Common myeloid progenitor, CD34-positive (primary cell): Measurements from ENCODE around the gene TBC1D4.
A peak's percentile ranks its signal among the peaks of the same experiment; 100 is the strongest.

Experiments
- CTCF ChIA-PET: fragments of 350-600 bp; sonication (Branson Sonifier 250); formaldehyde crosslinking; loops from one replicate; lab custom pipeline; 2021; ENCODE audit warnings: antibody characterized with exemption; lab: Charles Lee
- POLR2A ChIA-PET: fragments of 350-600 bp; sonication (Branson Sonifier 250); formaldehyde crosslinking; loops from one replicate; lab custom pipeline; 2021; ENCODE audit warnings: antibody characterized with exemption; lab: Charles Lee
- DNase-seq, 3 donors: peaks; one replicate each; pipeline versions ENCODE4 v3.0.0 to v3.0.0-alpha.2; 2013
- H3K27ac ChIP-seq, 2 experiments: 1 replicate in 1 of 2; 2 replicates in 1 of 2; pipeline ENCODE4 v1.7.0; 2013; ENCODE audit warnings: inconsistent platforms in 2 of 2, low read length in 2 of 2, mild to moderate bottlenecking in 2 of 2, low read depth in 1 of 2, moderate library complexity in 1 of 2; ENCODE audit not compliant: severe bottlenecking in 2 of 2, insufficient read depth in 1 of 2, poor library complexity in 1 of 2
- H3K27me3 ChIP-seq, 5 experiments: replicated peaks in 2 of 5; 1 replicate in 3 of 5; 2 replicates in 2 of 5; pipeline versions ENCODE4 v1.6.1 to v1.7.0; 2013; ENCODE audit warnings: low read length in 4 of 5, mild to moderate bottlenecking in 2 of 5, moderate library complexity in 2 of 5, inconsistent platforms in 1 of 5; ENCODE audit not compliant: insufficient read depth in 5 of 5, control insufficient read depth in 4 of 5
- H3K36me3 ChIP-seq, 4 experiments: 1 replicate in 2 of 4; 2 replicates in 2 of 4; pipeline versions ENCODE4 v1.6.1 to v1.7.0; 2013; ENCODE audit warnings: low read length in 3 of 4, control low read depth in 1 of 4, mild to moderate bottlenecking in 1 of 4; ENCODE audit not compliant: control insufficient read depth in 4 of 4, insufficient read depth in 4 of 4
- H3K4me1 ChIP-seq, 4 experiments: 1 replicate in 3 of 4; 2 replicates in 1 of 4; pipeline versions ENCODE4 v1.6.1 to v1.7.1; 2013; ENCODE audit warnings: low read length in 3 of 4, mild to moderate bottlenecking in 3 of 4, control low read depth in 1 of 4, inconsistent platforms in 1 of 4, moderate library complexity in 1 of 4; ENCODE audit not compliant: control insufficient read depth in 4 of 4, insufficient read depth in 4 of 4; ENCODE audit errors: control extremely low read depth in 1 of 4
- H3K4me3 ChIP-seq, 7 experiments: 1 replicate in 4 of 7; 2 replicates in 3 of 7; pipeline versions ENCODE4 v1.5.1 to v1.7.0; 2013; ENCODE audit warnings: mild to moderate bottlenecking in 7 of 7, low read length in 6 of 7, moderate library complexity in 6 of 7, inconsistent platforms in 2 of 7, low read depth in 2 of 7, control low read depth in 1 of 7; ENCODE audit not compliant: insufficient read depth in 4 of 7, control insufficient read depth in 1 of 7; ENCODE audit errors: extremely low read depth in 1 of 7
- H3K9me3 ChIP-seq, 5 experiments: 1 replicate in 4 of 5; 2 replicates in 1 of 5; pipeline versions ENCODE4 v1.6.1 to v1.7.1; 2013; ENCODE audit warnings: low read length in 4 of 5, mild to moderate bottlenecking in 2 of 5, inconsistent platforms in 1 of 5, low read depth in 1 of 5, moderate library complexity in 1 of 5; ENCODE audit not compliant: control insufficient read depth in 4 of 5, insufficient read depth in 2 of 5; ENCODE audit errors: control extremely low read depth in 1 of 5
- WGBS: methylation state at CpG from one replicate; pipeline ENCODE4 v1.1.5; 2013; ENCODE audit not compliant: insufficient coverage; 5-methylcytosine and 5-hydroxymethylcytosine counted together

The TBC1D4 gene

DNA sequence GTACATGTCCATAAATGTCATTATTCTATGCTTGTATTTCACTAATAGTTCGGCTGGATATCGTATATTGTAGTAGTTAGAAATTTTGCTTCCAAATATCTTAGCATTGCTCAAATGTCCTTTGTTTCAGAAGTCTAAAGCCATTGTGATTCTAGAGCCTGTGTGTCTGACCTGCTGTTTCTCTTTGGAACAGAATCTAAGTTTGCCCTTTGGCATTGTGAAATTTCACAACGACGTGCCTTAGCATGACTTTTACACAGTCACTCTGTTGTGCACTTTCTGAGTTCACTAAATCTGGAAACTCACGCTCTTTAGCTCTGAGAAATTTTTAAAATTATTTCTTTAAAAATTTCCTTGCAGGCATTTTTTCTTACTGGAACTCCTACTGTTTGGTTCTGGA, 152.2 kb downstream of the TBC1D4 start:
- whole genome bisulfite sequencing = 96% methylated on average over 5 of the region's 5 CpGs
- H3K27ac ChIP-seq = no peak overlapping the region
- CTCF ChIA-PET = interaction anchor here (1.0 to 2.1 kb wide), 2 partner anchors 11 to 38 kb away, joined by 3 to 4 read pairs; no protein-coding TSS in a partner anchor

DNA sequence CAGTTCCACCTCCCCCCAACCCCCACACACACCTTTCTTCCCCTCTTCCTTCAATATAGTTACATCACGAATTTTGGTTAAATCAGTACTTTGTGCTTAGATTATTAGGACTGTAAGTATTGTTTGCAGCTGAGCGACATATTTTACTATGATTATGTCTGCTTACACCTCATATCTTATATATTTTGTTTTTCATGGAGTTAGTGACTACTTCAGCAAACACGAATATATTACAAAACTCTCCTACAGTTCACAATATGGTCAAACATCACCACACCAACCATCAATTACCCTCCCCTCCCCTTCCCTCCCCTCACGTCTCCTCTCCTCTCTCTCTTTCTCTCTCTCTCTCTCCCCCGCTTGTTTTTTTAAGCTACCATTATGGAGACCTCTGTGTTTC, 152.9 kb downstream of the TBC1D4 start:
- POLR2A ChIA-PET = interaction anchor here (0.6 kb wide), 1 partner anchor 53 kb away, joined by 3 read pairs; no protein-coding TSS in a partner anchor
- H3K9me3 ChIP-seq = no peaks in the 10 kb centered on the region
- H3K27ac ChIP-seq = no peak overlapping the region
- H3K4me1 ChIP-seq = peaks cover 16 to 31% (median 21%) of the 10 kb centered on the region in 4 experiments
- DNase-seq = no peak
- no peak overlapping the region for H3K4me3 ChIP-seq
- 100% methylated on average over 3 of the region's 5 CpGs for WGBS
- no peaks in the 10 kb centered on the region for H3K27me3 ChIP-seq
- CTCF ChIA-PET = interaction anchor here (1.0 kb wide), 1 partner anchor 38 kb away, joined by 3 read pairs; no protein-coding TSS in a partner anchor
- no peaks in the 10 kb centered on the region for H3K36me3 ChIP-seq

More for the DNA sequence above, 152.2 kb downstream of the TBC1D4 start:
- Histone ChIP-seq H3K4me3 (no peak overlapping the region), H3K36me3 (no peaks in the 10 kb centered on the region), H3K4me1 (peaks cover 14 to 24% (median 15%) of the 10 kb centered on the region in 4 experiments), H3K9me3 (no peaks in the 10 kb centered on the region), H3K27me3 (no peaks in the 10 kb centered on the region)
- no peak for DNase-seq
- POLR2A ChIA-PET = no interaction called here

DNA sequence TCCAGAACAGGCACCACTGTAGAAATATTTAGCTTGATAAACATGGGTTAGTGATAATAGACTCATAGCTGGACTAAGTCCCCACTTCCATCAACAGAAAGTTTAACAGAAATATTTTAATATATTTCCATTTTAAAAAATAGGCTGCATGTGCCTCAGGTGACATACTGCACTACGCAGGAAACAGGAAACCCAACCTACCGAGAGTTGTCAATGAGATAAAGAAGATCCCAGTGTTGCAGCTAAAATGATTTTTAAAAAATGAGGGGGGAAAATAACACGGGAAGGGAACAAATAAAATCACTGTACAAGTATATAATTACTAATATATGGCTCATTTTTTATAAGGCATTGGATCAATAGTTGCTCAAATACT, 154.8 kb downstream of the TBC1D4 start:
- Histone ChIP-seq H3K9me3 (no peaks in the 10 kb centered on the region), H3K27me3 (no peaks in the 10 kb centered on the region), H3K4me3 (peak overlapping the region in 6 of 7 experiments; percentile 39 to 71 (median 63)), H3K4me1 (peaks cover 17 to 32% (median 24%) of the 10 kb centered on the region in 4 experiments), H3K27ac (peak overlapping the region; percentile 61 to 84), H3K36me3 (no peaks in the 10 kb centered on the region)
- ChIA-PET CTCF (interaction anchor here (1.3 to 1.6 kb wide), 4 partner anchors 13 to 157 kb away, joined by 3 read pairs; no protein-coding TSS in a partner anchor), POLR2A (no interaction called here)
- DNase-seq = no peak
- WGBS = no CpG with 5 or more reads among the region's 3 CpGs

DNA sequence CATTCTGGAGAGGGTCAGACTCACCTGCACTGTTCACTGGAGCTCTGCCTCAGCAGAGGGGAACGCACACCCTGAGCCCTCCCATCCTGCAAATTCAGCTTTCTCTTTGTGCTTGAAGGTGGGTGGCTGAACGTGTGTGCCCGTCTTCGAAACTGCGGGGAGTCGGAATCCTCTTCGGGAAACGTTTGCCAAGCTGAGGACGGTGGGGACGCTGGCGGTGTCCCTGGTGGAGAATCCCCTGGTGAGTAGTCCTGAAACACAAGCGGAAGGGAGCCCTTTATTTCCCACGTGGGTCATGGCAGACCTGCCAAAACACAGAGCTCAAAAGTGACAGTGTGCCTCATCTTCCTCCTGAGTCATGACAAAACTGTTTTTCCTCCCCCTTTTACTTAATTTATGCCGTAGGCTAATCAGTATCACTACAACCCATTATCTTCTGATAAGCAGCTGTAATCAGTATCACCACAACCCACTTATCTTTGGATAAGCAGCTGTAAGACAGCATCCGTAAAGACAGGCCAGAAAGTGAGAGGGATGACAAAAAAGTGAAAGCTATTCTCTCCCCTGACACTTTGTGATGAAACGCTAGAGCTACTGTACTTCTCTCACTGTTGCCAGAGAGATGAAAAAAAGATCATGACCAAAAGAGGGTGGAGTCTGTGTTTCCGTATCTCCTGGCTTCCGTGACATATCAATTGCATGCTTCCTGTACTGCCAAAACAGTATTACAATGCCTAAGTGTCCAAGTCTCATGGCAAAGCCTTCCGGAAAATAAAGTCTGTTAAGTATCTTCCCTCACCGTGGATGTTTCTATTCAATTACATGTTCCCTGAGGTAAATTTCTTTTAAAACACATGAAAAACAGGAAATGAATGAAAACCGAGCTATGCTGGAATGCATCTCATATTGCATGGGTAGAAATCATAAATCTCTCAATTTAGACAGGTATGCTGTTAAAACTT, 155.5 kb downstream of the TBC1D4 start:
- CTCF ChIA-PET = interaction anchor here (0.6 to 1.6 kb wide), 6 partner anchors 13 to 157 kb away, joined by 3 to 5 read pairs (median 3); no protein-coding TSS in a partner anchor
- Histone ChIP-seq H3K27me3 (no peaks in the 10 kb centered on the region), H3K36me3 (peaks cover 0 to 3% (median 0%) of the 10 kb centered on the region in 4 experiments), H3K4me1 (peaks cover 17 to 32% (median 24%) of the 10 kb centered on the region in 4 experiments), H3K9me3 (no peaks in the 10 kb centered on the region), H3K4me3 (peak overlapping the region in 6 of 7 experiments; percentile 39 to 71 (median 63)), H3K27ac (peak overlapping the region; percentile 61 to 84)
- POLR2A ChIA-PET = no interaction called here
- WGBS = 52% methylated on average over 20 of the region's 21 CpGs
- peak; percentile 77 to 95 (median 91) for DNase-seq

DNA sequence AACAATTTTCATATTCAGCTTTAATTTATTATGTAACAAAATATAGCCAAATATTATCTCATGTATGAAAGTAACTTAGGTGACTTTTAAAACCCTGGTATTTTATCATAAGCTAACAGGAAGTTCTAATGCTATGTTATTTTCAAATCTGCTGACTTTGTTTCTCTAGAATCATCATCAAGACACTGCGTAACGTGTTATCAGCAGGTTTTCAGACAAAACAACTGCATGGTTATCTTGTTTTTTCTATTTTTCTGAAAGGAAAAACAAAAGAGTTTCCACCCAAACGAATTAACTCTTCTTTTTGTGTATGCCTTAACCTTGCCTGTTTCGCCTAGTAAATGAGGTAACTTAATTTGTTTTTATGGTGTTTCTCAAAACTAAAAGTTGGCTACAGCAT, 156.3 kb downstream of the TBC1D4 start:
- WGBS = 67% methylated on average over 1 of the region's 4 CpGs
- DNase-seq = no peak
- Histone ChIP-seq H3K36me3 (peaks cover 0 to 3% (median 0%) of the 10 kb centered on the region in 4 experiments), H3K27me3 (no peaks in the 10 kb centered on the region), H3K27ac (peak overlapping the region; percentile 61 to 84), H3K4me3 (peak overlapping the region in 2 of 7 experiments; percentile 68 to 71), H3K4me1 (peaks cover 17 to 32% (median 24%) of the 10 kb centered on the region in 4 experiments), H3K9me3 (no peaks in the 10 kb centered on the region)
- ChIA-PET CTCF (interaction anchor here (0.6 to 1.5 kb wide), 3 partner anchors 13 to 158 kb away, joined by 3 to 5 read pairs (median 3); no protein-coding TSS in a partner anchor), POLR2A (no interaction called here)

DNA sequence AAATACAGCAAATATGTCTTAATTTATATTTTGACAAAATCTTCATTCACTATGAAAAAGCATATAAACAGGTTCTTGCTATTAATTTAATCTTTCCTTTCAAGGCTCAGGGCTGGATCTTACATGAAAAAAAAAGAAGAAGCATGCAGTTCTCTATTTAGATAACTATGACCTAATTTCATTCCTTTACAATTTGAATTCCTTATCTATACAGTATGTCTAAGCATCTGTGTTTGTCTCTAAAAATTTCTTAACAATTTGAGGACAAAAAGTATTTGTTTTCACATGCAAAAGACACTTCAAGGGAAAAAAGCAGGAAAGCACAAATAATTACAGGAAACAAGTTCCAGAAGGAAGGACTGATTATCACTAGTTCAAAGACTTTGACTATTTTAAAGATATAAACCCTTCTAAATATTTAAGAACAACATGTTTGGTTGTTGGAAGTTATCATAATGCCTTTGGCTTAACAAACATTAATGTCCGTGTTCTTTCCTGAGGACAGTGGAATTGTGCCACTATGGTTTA, 157.5 kb downstream of the TBC1D4 start:
- CTCF ChIA-PET = no interaction called here
- peak in 2 of 3 donors; percentile 18 to 33 for DNase-seq
- H3K27me3 ChIP-seq = no peaks in the 10 kb centered on the region
- H3K36me3 ChIP-seq = peaks cover 0 to 3% (median 0%) of the 10 kb centered on the region in 4 experiments
- peak overlapping the region in 1 of 7 experiments; percentile 36 for H3K4me3 ChIP-seq
- WGBS = 80% methylated on average over 1 of the region's 1 CpG
- H3K9me3 ChIP-seq = no peaks in the 10 kb centered on the region
- POLR2A ChIA-PET = interaction anchor here (0.6 to 0.7 kb wide), 2 partner anchors 902 to 1919 kb away, joined by 3 to 5 read pairs; no protein-coding TSS in a partner anchor
- H3K27ac ChIP-seq = no peak overlapping the region
- H3K4me1 ChIP-seq = peaks cover 17 to 32% (median 24%) of the 10 kb centered on the region in 4 experiments
